HEK293 (cell line): ENCODE data around the gene CD274.

Source experiments
- CTCF ChIA-PET: fragments of 350-600 bp; formaldehyde crosslinking; extraction: SDS; loops from one replicate; lab custom pipeline; 2021; ENCODE audit warnings: antibody characterized with exemption; lab: Yijun Ruan, JAX
- POLR2A ChIA-PET: fragments of 300-600 bp; formaldehyde crosslinking; extraction: SDS; loops from one replicate; lab custom pipeline; 2020; ENCODE audit warnings: antibody characterized with exemption, inconsistent platforms; lab: Yijun Ruan, JAX
- H3K27ac ChIP-seq: fragments of 200-500 bp; sonication (Bioruptor generic); 2 replicates; pipeline ENCODE4 v1.5.1; 2014; ENCODE audit warnings: low read depth, low read length, control low read depth, inconsistent platforms; ENCODE audit errors: extremely low read depth
- H3K36me3 ChIP-seq, 2 experiments: fragments of 200-500 bp in 1 of 2; sonication (Bioruptor generic) in 1 of 2; 1 replicate in 1 of 2; 2 replicates in 1 of 2; pipeline ENCODE4 v1.5.1; 2014 to 2017; ENCODE audit warnings: inconsistent platforms in 2 of 2, low read length in 2 of 2; ENCODE audit not compliant: control insufficient read depth in 2 of 2, insufficient read depth in 1 of 2
- H3K4me1 ChIP-seq: fragments of 200-500 bp; sonication (Bioruptor generic); 2 replicates; pipeline ENCODE4 v1.5.1; 2014; ENCODE audit warnings: mild to moderate bottlenecking, low read length, inconsistent platforms; ENCODE audit not compliant: control insufficient read depth, insufficient read depth
- H3K4me3 ChIP-seq: 2 replicates; pipeline ENCODE4 v1.5.1; 2011; ENCODE audit warnings: low read depth, mild to moderate bottlenecking, control low read depth, low read length, moderate library complexity
- H3K9me3 ChIP-seq: fragments of 200-500 bp; sonication (Bioruptor generic); 2 replicates; pipeline ENCODE4 v1.5.1; 2014; ENCODE audit warnings: low read depth, low read length, inconsistent platforms; ENCODE audit not compliant: control insufficient read depth, insufficient read depth
- AEBP2 ChIP-seq: fragments of 450-650 bp; formaldehyde crosslinking; IDR thresholded peaks from 2 replicates; pipeline ENCODE4 v1.5.1; 2016; ENCODE audit warnings: missing biosample characterization, missing genetic modification characterization, borderline replicate concordance
- CTCF ChIP-seq: fragments of 450-650 bp; formaldehyde crosslinking; IDR thresholded peaks from 2 replicates; pipeline ENCODE4 v1.5.1; 2016; ENCODE audit warnings: missing biosample characterization, missing genetic modification characterization
- GLI4 ChIP-seq: fragments of 450-650 bp; formaldehyde crosslinking; IDR thresholded peaks from 2 replicates; pipeline ENCODE4 v1.5.1; 2016; ENCODE audit warnings: missing biosample characterization, missing genetic modification characterization
- MYNN ChIP-seq: fragments of 450-650 bp; formaldehyde crosslinking; IDR thresholded peaks from 2 replicates; pipeline ENCODE4 v1.5.1; 2016; ENCODE audit warnings: missing biosample characterization, missing genetic modification characterization, borderline replicate concordance
- OSR2 ChIP-seq: fragments of 450-650 bp; formaldehyde crosslinking; IDR thresholded peaks from 2 replicates; pipeline ENCODE4 v1.5.1; 2016; ENCODE audit warnings: missing biosample characterization, missing genetic modification characterization
- PRDM1 ChIP-seq: fragments of 450-650 bp; formaldehyde crosslinking; IDR thresholded peaks from 2 replicates; pipeline ENCODE4; 2016; ENCODE audit warnings: missing biosample characterization, missing genetic modification characterization
- PRDM4 ChIP-seq: fragments of 450-650 bp; formaldehyde crosslinking; IDR thresholded peaks from 2 replicates; pipeline ENCODE4 v1.5.1; 2017; ENCODE audit warnings: missing biosample characterization, missing genetic modification characterization
- ZBTB21 ChIP-seq: fragments of 450-650 bp; formaldehyde crosslinking; IDR thresholded peaks from 2 replicates; pipeline ENCODE4 v1.5.1; 2017; ENCODE audit warnings: missing biosample characterization, missing genetic modification characterization
- ZFP41 ChIP-seq: fragments of 450-650 bp; formaldehyde crosslinking; IDR thresholded peaks from 2 replicates; pipeline ENCODE4 v1.5.1; 2016; ENCODE audit warnings: missing biosample characterization, missing genetic modification characterization, borderline replicate concordance
- ZNF10 ChIP-seq: fragments of 450-650 bp; formaldehyde crosslinking; IDR thresholded peaks from 2 replicates; pipeline ENCODE4 v1.5.1; 2017; ENCODE audit warnings: missing biosample characterization, missing genetic modification characterization
- ZNF114 ChIP-seq: fragments of 450-650 bp; formaldehyde crosslinking; IDR thresholded peaks from 2 replicates; pipeline ENCODE4 v1.5.0; 2017; ENCODE audit warnings: missing biosample characterization, missing genetic modification characterization
- ZNF157 ChIP-seq: fragments of 450-650 bp; formaldehyde crosslinking; IDR thresholded peaks from 2 replicates; pipeline ENCODE4 v1.5.1; 2016; ENCODE audit warnings: missing biosample characterization, missing genetic modification characterization
- ZNF16 ChIP-seq: fragments of 450-650 bp; formaldehyde crosslinking; IDR thresholded peaks from 2 replicates; pipeline ENCODE4 v1.5.1; 2016; ENCODE audit warnings: low read depth, missing biosample characterization, missing genetic modification characterization
- ZNF2 ChIP-seq: fragments of 450-650 bp; formaldehyde crosslinking; IDR thresholded peaks from 2 replicates; pipeline ENCODE4 v1.5.1; 2016; ENCODE audit warnings: missing biosample characterization, missing genetic modification characterization
- ZNF341 ChIP-seq: fragments of 450-650 bp; formaldehyde crosslinking; IDR thresholded peaks from 2 replicates; pipeline ENCODE4; 2016; ENCODE audit warnings: low read depth, missing biosample characterization, missing genetic modification characterization
- ZNF366 ChIP-seq: fragments of 450-650 bp; formaldehyde crosslinking; conservative IDR thresholded peaks from 2 replicates; pipeline ENCODE4 v1.5.1; 2016; ENCODE audit warnings: missing biosample characterization, missing genetic modification characterization
- ZNF398 ChIP-seq: fragments of 450-650 bp; formaldehyde crosslinking; IDR thresholded peaks from 2 replicates; pipeline ENCODE4 v1.5.1; 2017; ENCODE audit warnings: missing biosample characterization, missing genetic modification characterization
- ZNF423 ChIP-seq: fragments of 450-650 bp; formaldehyde crosslinking; IDR thresholded peaks from 2 replicates; pipeline ENCODE4 v1.5.1; 2016; ENCODE audit warnings: missing biosample characterization, missing genetic modification characterization
- ZNF544 ChIP-seq: fragments of 450-650 bp; formaldehyde crosslinking; IDR thresholded peaks from 2 replicates; pipeline ENCODE4 v1.5.0; 2017; ENCODE audit warnings: missing biosample characterization, missing genetic modification characterization
- ZNF571 ChIP-seq: fragments of 450-650 bp; formaldehyde crosslinking; IDR thresholded peaks from 2 replicates; pipeline ENCODE4 v1.5.0; 2017; ENCODE audit warnings: missing biosample characterization, missing genetic modification characterization
- ZNF600 ChIP-seq: fragments of 450-650 bp; formaldehyde crosslinking; IDR thresholded peaks from 2 replicates; pipeline ENCODE4 v1.5.1; 2016; ENCODE audit warnings: missing biosample characterization, missing genetic modification characterization
- ZNF654 ChIP-seq: fragments of 450-650 bp; formaldehyde crosslinking; IDR thresholded peaks from 2 replicates; pipeline ENCODE4 v1.5.1; 2016; ENCODE audit warnings: low read depth, missing biosample characterization, missing genetic modification characterization
- ZNF670 ChIP-seq: fragments of 450-650 bp; formaldehyde crosslinking; IDR thresholded peaks from 2 replicates; pipeline ENCODE4 v1.5.1; 2016; ENCODE audit warnings: missing biosample characterization, missing genetic modification characterization, low read depth
- ZNF704 ChIP-seq: fragments of 450-650 bp; formaldehyde crosslinking; IDR thresholded peaks from 2 replicates; pipeline ENCODE4 v1.5.1; 2016; ENCODE audit warnings: missing biosample characterization, missing genetic modification characterization

The CD274 gene

GRCh38 chr9:5425006-5425628 lies 25.2 kb upstream of the CD274 start:
- H3K27ac ChIP-seq = no peak overlapping the region
- ChIA-PET POLR2A (no interaction called here), CTCF (interaction anchor here (0.7 to 4.7 kb wide), 11 partner anchors 9 to 666 kb away, joined by 3 to 46 read pairs (median 4); partner anchors contain the start of gene INSL6)
- TF ChIP-seq PRDM1 (tag by site-specific recombination) (no peak), ZNF571 (no peak), ZNF670 (no peak), ZNF398 (tag by site-specific recombination) (no peak), ZNF600 (no peak), ZNF654 (tag by site-specific recombination) (peak; percentile 62)
- H3K36me3 ChIP-seq = peaks cover 0 to 8% of the 10 kb centered on the region in 2 experiments; a peak in 1 of 3 replicates
- H3K9me3 ChIP-seq = no peaks in the 10 kb centered on the region
- H3K4me1 ChIP-seq = no peaks in the 10 kb centered on the region
- H3K4me3 ChIP-seq = no peak overlapping the region

GRCh38 chr9:5427005-5427404 lies 23.3 kb upstream of the CD274 start:
- POLR2A ChIA-PET = no interaction called here
- Histone ChIP-seq H3K9me3 (no peaks in the 10 kb centered on the region), H3K4me1 (no peaks in the 10 kb centered on the region), H3K4me3 (no peak overlapping the region), H3K27ac (no peak overlapping the region), H3K36me3 (peaks cover 0 to 18% of the 10 kb centered on the region in 2 experiments; a peak in 2 of 3 replicates)
- CTCF ChIA-PET = interaction anchor here (1.3 kb wide), 1 partner anchor 447 kb away, joined by 3 read pairs; no protein-coding TSS in a partner anchor
- TF ChIP-seq ZNF2 = no peak
- no peak for TF ChIP-seq CTCF (tag by site-specific recombination)
- TF ChIP-seq OSR2 (tag by site-specific recombination) = no peak
- no peak for TF ChIP-seq ZNF157 (tag by site-specific recombination)
- no peak for TF ChIP-seq ZNF16 (tag by site-specific recombination)
- no peak for TF ChIP-seq MYNN (tag by site-specific recombination)
- no peak for TF ChIP-seq ZNF114 (tag by site-specific recombination)
- no peak for TF ChIP-seq AEBP2 (tag by site-specific recombination)
- TF ChIP-seq ZNF366 (tag by site-specific recombination) = no peak

GRCh38 chr9:5428172-5428571 lies 22.2 kb upstream of the CD274 start:
- Histone ChIP-seq H3K4me3 (no peak overlapping the region), H3K4me1 (no peaks in the 10 kb centered on the region), H3K36me3 (peaks cover 0 to 25% of the 10 kb centered on the region in 2 experiments; a peak in 2 of 3 replicates), H3K9me3 (no peaks in the 10 kb centered on the region), H3K27ac (no peak overlapping the region)
- POLR2A ChIA-PET = no interaction called here
- CTCF ChIA-PET = interaction anchor here (0.6 to 1.5 kb wide), 2 partner anchors 8 to 242 kb away, joined by 5 to 6 read pairs; no protein-coding TSS in a partner anchor
- no peak for TF ChIP-seq ZBTB21 (tag by site-specific recombination)
- TF ChIP-seq ZNF544 (tag by site-specific recombination) = no peak
- no peak for TF ChIP-seq PRDM4
- no peak for TF ChIP-seq ZNF10 (tag by site-specific recombination)
- no peak for TF ChIP-seq ZNF670
- no peak for TF ChIP-seq ZFP41 (tag by site-specific recombination)
- TF ChIP-seq ZNF704 = no peak
- no peak for TF ChIP-seq ZNF423 (tag by site-specific recombination)
- no peak for TF ChIP-seq GLI4 (tag by site-specific recombination)
- no peak for TF ChIP-seq ZNF341 (tag by site-specific recombination)
